Lower lobe of right lung (tissue), 2 donors: Measurements from ENCODE around the gene TIRAP. TPM values are rescaled to one million over a fixed set of nuclear protein-coding genes. Genes with fewer than 3 reads are reported as not detected.
A peak's percentile ranks its signal among the peaks of the same experiment; 100 is the strongest.

Experiments used
- ATAC-seq, 2 donors: fragments of 200-7000 bp; cut with Tn5 transposase; one replicate each; pipeline ENCODE4 v1.9.1; 2020 to 2022; ENCODE audit warnings: mild to moderate bottlenecking in 2 of 2, moderate library complexity in 2 of 2
- DNase-seq: peaks from one replicate; pipeline ENCODE4 v3.0.0-alpha.2; 2020
- H3K27ac ChIP-seq: fragments of 200-600 bp; one replicate; pipeline ENCODE4 v1.8.0; 2022
- H3K27me3 ChIP-seq: fragments of 200-600 bp; one replicate; pipeline ENCODE4 v1.8.0; 2022; ENCODE audit warnings: low read depth
- H3K36me3 ChIP-seq: fragments of 200-600 bp; one replicate; pipeline ENCODE4 v1.8.0; 2022; ENCODE audit warnings: mild to moderate bottlenecking
- H3K4me1 ChIP-seq: fragments of 200-600 bp; one replicate; pipeline ENCODE4 v1.8.0; 2022
- H3K4me3 ChIP-seq: fragments of 200-600 bp; one replicate; pipeline ENCODE4 v1.8.0; 2022; ENCODE audit warnings: mild to moderate bottlenecking
- H3K9me3 ChIP-seq: fragments of 200-600 bp; one replicate; pipeline ENCODE4 v1.8.0; 2022
- intact Hi-C: fragments of 100-400 bp; cut with DNase I; formaldehyde crosslinking; loops from one replicate; pipeline ENCODE4 v1.11.0; 2022
- total RNA-seq: library from RNA; stranded (reverse); fragmentation: NEBNext Ultra II Directional; extraction: Animal tissue kit (Norgen Biotek cat#: 25700); gene quantifications from one replicate; pipeline ENCODE4 v1.2.1, GENCODE V29; 2021
- TF ChIP-seq, protein P1 (sequence below): fragments of 200-600 bp; IDR thresholded peaks from one replicate; pipeline ENCODE4 v1.8.0; 2022; ENCODE audit warnings: antibody characterized with exemption, mild to moderate bottlenecking
- donor health status: DM: no; HTN: yes; CAD: no; lungs with severe emphysema.

TIRAP gene
- total RNA-seq, 1 donor from 2014 or later, result 15.2 TPM

DNA sequence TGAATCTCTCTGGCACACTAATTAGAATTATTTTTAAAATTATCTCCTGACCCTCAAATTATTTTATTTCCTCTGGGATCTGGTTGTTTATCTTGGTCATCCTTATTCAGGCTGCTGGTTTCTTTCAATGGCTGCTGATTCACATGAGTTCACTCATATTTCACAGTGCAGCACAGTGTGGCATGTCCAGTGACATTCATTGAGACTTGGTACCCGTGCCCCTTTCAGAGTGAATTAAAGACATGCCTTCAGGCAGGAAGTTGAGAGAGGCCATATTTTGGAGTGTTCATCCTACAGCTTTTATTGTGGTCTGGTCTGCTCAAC lies 34.5 kb downstream of the TIRAP start:
- H3K27me3 ChIP-seq, result no peaks in the 10 kb centered on the region
- intact Hi-C loops, result no loop called here
- DNase-seq (no peak), ATAC-seq (no peak)
- peak overlapping the region; percentile 75 for H3K27ac ChIP-seq
- no peak overlapping the region for H3K4me3 ChIP-seq
- peaks cover 11% of the 10 kb centered on the region for H3K36me3 ChIP-seq
- H3K9me3 ChIP-seq, result no peaks in the 10 kb centered on the region
- H3K4me1 ChIP-seq, result peaks cover 27% of the 10 kb centered on the region
- TF ChIP-seq, protein P1, sequence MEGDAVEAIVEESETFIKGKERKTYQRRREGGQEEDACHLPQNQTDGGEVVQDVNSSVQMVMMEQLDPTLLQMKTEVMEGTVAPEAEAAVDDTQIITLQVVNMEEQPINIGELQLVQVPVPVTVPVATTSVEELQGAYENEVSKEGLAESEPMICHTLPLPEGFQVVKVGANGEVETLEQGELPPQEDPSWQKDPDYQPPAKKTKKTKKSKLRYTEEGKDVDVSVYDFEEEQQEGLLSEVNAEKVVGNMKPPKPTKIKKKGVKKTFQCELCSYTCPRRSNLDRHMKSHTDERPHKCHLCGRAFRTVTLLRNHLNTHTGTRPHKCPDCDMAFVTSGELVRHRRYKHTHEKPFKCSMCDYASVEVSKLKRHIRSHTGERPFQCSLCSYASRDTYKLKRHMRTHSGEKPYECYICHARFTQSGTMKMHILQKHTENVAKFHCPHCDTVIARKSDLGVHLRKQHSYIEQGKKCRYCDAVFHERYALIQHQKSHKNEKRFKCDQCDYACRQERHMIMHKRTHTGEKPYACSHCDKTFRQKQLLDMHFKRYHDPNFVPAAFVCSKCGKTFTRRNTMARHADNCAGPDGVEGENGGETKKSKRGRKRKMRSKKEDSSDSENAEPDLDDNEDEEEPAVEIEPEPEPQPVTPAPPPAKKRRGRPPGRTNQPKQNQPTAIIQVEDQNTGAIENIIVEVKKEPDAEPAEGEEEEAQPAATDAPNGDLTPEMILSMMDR, result no peak

GRCh38 chr11:126317756-126318573 lies 35.1 kb downstream of the TIRAP start:
- Histone ChIP-seq H3K4me1 (peaks cover 25% of the 10 kb centered on the region), H3K27me3 (no peaks in the 10 kb centered on the region), H3K27ac (peak overlapping the region; percentile 75), H3K4me3 (peak overlapping the region; percentile 20), H3K9me3 (no peaks in the 10 kb centered on the region), H3K36me3 (peaks cover 6% of the 10 kb centered on the region)
- intact Hi-C loops, result no loop called here
- peak; percentile 87 to 88 for ATAC-seq
- peak; percentile 68 for DNase-seq
- TF ChIP-seq, protein P1, result no peak

DNA sequence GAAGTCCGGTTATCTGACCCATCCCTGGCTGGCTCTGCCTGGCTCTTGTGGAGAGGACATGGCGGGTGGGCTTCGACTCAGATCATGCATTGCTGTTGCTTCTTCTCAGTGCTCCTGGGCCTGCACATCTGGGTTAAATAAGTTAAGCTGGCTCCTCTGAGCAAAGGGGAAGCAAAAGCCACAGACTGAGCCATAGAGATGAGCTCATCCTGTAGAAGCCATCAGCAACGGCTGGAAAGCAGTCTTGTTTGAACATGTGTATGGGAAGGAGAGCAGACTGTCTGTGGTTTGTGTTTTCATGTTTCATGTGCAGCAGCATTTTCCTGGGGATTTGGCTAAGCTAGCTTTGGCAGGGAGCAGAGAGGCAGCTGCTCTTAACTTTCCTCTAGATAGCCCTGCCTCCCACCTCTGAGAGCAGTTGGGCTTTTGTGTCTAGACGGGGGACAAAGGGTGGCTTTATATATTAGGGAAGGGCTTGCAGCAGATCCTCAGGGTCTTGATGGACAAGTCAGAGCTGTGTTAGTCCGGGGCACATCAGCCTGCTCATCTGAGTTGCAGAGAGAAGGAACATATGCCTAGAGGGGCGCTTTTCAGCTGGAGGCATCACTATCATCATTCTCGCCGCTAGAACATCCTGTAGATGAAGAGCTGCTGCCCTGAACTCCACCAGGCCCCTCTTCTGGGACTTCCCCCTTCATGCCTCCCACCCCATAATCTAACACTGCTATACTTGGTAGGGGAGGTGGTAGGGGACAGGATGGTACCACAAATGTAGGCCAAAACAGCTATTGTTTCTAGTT lies 35.9 kb downstream of the TIRAP start:
- peak; percentile 36 for DNase-seq
- Histone ChIP-seq H3K4me3 (peak overlapping the region; percentile 20), H3K36me3 (peaks cover 7% of the 10 kb centered on the region), H3K9me3 (no peaks in the 10 kb centered on the region), H3K27ac (peak overlapping the region; percentile 75), H3K4me1 (peaks cover 25% of the 10 kb centered on the region), H3K27me3 (no peaks in the 10 kb centered on the region)
- ATAC-seq, result peak; percentile 79 to 86
- TF ChIP-seq, protein P1, result no peak
- intact Hi-C loops, result no loop called here

- no peaks in the 10 kb centered on the region for H3K27me3 ChIP-seq
- peak overlapping the region; percentile 75 for H3K27ac ChIP-seq
- H3K4me3 ChIP-seq, result no peak overlapping the region
- intact Hi-C loops, result no loop called here
- TF ChIP-seq, protein P1, result no peak
- H3K9me3 ChIP-seq, result no peaks in the 10 kb centered on the region
- ATAC-seq (peak in 1 of 2 donors; percentile 5), DNase-seq (no peak)
- peaks cover 4% of the 10 kb centered on the region for H3K36me3 ChIP-seq
- peaks cover 25% of the 10 kb centered on the region for H3K4me1 ChIP-seq
Measured at GRCh38 chr11:126319374-126319740, 36.5 kb downstream of the TIRAP start.

DNA sequence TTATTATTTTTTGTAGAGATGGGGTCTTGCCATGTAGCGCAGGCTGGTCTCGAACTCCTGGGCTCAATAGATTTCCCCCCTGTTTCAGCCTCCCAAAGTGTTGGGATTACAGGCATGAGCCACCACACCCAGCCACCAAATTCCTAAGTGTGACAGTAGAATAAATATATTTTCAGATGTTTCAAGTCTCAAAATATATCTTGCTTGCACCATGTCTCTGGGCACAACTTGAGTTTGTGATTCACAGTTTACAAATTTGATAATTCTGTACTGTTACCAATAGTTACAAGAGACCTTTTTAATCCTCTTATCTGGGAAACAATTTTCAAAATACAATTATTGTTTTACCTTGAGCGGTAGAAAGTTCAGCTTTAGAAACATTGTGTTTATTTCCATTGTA lies 40.1 kb downstream of the TIRAP start:
- H3K4me1 ChIP-seq, result peaks cover 15% of the 10 kb centered on the region
- ATAC-seq, result no peak
- intact Hi-C loops, result no loop called here
- peaks cover 4% of the 10 kb centered on the region for H3K36me3 ChIP-seq
- DNase-seq, result no peak
- no peak overlapping the region for H3K4me3 ChIP-seq
- no peaks in the 10 kb centered on the region for H3K9me3 ChIP-seq
- H3K27ac ChIP-seq, result no peak overlapping the region
- no peaks in the 10 kb centered on the region for H3K27me3 ChIP-seq
- TF ChIP-seq, protein P1, result no peak
